ENCODE results near the gene CASP10.

The CASP10 gene

DNA sequence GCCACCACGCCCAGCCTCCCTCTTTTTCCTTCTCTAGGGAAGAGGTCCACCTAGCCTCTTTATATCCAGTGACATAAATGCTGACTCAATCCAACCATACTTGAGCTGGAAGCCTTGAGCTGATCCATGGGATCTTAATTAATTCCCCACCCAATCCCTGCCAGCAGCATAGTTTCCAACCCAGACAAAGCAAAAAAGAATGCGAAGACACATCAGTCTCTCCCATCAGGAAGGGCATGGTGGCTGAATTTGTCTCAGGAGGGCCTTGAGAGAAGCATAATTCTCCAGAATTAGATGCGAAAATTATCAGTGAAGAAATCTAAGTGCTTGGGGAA, 22.5 kb downstream of the CASP10 start:
- H3K27me3 ChIP-seq (replicated peaks; ENCODE audit: control insufficient read depth, insufficient read depth, low read length) = no peaks in the 10 kb centered on the region
- no peak for DNase-seq (ENCODE audit: extremely low read depth, insufficient read length)
- H3K4me3 ChIP-seq (replicated peaks; ENCODE audit: low read depth, low read length) = no peak overlapping the region

DNA sequence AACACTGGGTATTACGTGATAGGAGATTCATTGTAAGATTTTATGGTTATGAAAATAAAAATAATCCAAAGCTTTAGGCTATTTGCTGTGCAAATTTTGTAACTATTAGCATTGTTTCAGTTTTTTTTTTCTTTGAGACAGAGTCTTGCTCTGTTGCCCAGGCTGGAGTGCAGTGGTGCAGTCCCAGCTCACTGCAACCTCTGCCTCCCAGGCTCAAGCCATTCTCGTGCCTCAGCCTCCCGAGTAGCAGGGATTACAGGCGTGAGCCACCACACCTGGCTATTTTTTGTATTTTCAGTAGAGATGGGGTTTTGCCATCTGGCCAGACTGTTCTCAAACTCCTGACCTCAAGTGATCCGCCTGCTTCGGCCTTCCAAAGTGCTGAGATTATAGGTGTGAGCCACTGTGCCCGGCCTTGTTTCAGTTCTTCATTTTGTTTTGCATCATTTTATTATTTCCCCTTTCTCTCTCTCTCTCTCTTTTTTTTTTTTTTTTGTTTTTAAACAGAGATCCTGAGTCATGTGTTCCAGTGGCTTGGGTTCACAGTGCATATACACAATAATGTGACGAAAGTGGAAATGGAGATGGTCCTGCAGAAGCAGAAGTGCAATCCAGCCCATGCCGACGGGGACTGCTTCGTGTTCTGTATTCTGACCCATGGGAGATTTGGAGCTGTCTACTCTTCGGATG, 25.8 kb downstream of the CASP10 start:
- Histone ChIP-seq H3K36me3 (ENCODE audit: control insufficient read depth, insufficient read depth, low read length) (no peaks in the 10 kb centered on the region), H3K4me3 (replicated peaks; ENCODE audit: low read depth, low read length) (no peak overlapping the region), H3K27me3 (replicated peaks; ENCODE audit: control insufficient read depth, insufficient read depth, low read length) (no peaks in the 10 kb centered on the region)
- DNase-seq (ENCODE audit: extremely low read depth, insufficient read length) = peak; percentile 65
- TF ChIP-seq, protein P1, sequence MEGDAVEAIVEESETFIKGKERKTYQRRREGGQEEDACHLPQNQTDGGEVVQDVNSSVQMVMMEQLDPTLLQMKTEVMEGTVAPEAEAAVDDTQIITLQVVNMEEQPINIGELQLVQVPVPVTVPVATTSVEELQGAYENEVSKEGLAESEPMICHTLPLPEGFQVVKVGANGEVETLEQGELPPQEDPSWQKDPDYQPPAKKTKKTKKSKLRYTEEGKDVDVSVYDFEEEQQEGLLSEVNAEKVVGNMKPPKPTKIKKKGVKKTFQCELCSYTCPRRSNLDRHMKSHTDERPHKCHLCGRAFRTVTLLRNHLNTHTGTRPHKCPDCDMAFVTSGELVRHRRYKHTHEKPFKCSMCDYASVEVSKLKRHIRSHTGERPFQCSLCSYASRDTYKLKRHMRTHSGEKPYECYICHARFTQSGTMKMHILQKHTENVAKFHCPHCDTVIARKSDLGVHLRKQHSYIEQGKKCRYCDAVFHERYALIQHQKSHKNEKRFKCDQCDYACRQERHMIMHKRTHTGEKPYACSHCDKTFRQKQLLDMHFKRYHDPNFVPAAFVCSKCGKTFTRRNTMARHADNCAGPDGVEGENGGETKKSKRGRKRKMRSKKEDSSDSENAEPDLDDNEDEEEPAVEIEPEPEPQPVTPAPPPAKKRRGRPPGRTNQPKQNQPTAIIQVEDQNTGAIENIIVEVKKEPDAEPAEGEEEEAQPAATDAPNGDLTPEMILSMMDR (IDR thresholded peaks at IDR 0.05; ENCODE audit: insufficient read depth, low read length, poor library complexity, severe bottlenecking) = no peak

More for the DNA sequence above, 22.5 kb downstream of the CASP10 start:
- no peaks in the 10 kb centered on the region for H3K36me3 ChIP-seq (ENCODE audit: control insufficient read depth, insufficient read depth, low read length)
- TF ChIP-seq, protein P1 (IDR thresholded peaks at IDR 0.05; ENCODE audit: insufficient read depth, low read length, poor library complexity, severe bottlenecking) = no peak

DNA sequence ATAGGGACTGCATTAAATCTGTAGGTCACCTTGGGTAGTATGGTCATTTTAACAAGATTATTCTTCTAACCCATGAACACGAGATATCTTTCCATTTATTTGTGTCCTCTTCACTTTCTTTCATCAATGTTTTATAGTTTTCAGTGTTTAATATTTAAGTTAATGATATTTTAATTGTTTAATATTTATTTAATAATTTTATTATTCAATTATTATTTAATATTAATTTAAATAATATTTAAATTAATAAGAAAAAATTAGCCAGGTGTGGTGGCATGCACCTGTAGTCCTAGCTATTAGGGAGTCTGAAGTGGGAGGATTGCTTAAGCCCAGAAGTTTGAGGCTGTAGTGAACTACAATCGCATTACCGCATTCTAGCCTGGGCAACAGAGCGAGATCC, 33.0 kb downstream of the CASP10 start:
- TF ChIP-seq, protein P1 (IDR thresholded peaks at IDR 0.05; ENCODE audit: insufficient read depth, low read length, poor library complexity, severe bottlenecking) = no peak
- no peaks in the 10 kb centered on the region for H3K36me3 ChIP-seq (ENCODE audit: control insufficient read depth, insufficient read depth, low read length)
- no peaks in the 10 kb centered on the region for H3K27me3 ChIP-seq (replicated peaks; ENCODE audit: control insufficient read depth, insufficient read depth, low read length)
- H3K4me3 ChIP-seq (replicated peaks; ENCODE audit: low read depth, low read length) = no peak overlapping the region
- DNase-seq (ENCODE audit: extremely low read depth, insufficient read length) = no peak

DNA sequence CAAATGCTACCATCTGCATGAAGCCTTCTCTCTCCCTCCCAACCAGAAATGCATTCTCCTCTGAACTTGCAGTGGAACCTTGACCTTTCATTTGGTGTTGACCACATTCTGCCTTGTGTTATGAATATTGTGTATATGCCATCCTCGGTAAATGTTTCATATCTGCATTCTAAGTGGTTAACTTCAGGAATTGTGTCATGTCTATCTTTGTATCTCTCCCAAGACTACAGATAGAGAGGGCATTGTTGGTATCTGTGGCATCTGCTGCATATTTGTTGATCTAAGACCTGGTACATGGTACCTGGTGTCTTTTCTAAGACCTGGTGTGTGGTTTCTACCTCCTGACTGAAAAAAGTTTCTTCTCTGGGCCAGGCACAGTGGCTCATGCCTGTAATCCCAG, 34.0 kb downstream of the CASP10 start:
- Histone ChIP-seq H3K27me3 (replicated peaks; ENCODE audit: control insufficient read depth, insufficient read depth, low read length) (no peaks in the 10 kb centered on the region), H3K36me3 (ENCODE audit: control insufficient read depth, insufficient read depth, low read length) (no peaks in the 10 kb centered on the region), H3K4me3 (replicated peaks; ENCODE audit: low read depth, low read length) (no peak overlapping the region)
- TF ChIP-seq, protein P1 (IDR thresholded peaks at IDR 0.05; ENCODE audit: insufficient read depth, low read length, poor library complexity, severe bottlenecking) = no peak
- no peak for DNase-seq (ENCODE audit: extremely low read depth, insufficient read length)

DNA sequence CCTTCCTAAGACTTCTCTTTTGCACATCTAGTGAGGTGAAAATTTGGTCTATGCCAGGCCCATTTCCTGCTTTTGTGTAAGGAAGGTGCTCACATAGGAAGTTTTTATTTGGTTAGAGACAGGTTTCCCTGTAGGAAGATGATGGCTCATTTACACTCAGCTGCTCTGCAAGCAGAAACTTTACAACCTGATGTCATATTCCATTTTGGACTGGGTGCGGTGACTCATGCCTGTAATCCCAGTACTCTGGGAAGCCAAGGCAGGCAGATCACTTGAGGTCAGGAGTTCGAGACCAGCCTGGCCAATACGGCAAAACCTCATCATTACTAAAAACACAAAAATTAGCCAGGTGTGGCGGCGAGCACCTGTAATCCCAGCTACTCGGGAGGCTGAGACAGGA, 35.8 kb downstream of the CASP10 start:
- H3K27me3 ChIP-seq (replicated peaks; ENCODE audit: control insufficient read depth, insufficient read depth, low read length) = no peaks in the 10 kb centered on the region
- TF ChIP-seq, protein P1 (IDR thresholded peaks at IDR 0.05; ENCODE audit: insufficient read depth, low read length, poor library complexity, severe bottlenecking) = no peak
- no peaks in the 10 kb centered on the region for H3K36me3 ChIP-seq (ENCODE audit: control insufficient read depth, insufficient read depth, low read length)
- DNase-seq (ENCODE audit: extremely low read depth, insufficient read length) = no peak
- no peak overlapping the region for H3K4me3 ChIP-seq (replicated peaks; ENCODE audit: low read depth, low read length)

All from GM06990 (cell line).